ENCODE results near the gene RPS19.

The RPS19 gene

DNA sequence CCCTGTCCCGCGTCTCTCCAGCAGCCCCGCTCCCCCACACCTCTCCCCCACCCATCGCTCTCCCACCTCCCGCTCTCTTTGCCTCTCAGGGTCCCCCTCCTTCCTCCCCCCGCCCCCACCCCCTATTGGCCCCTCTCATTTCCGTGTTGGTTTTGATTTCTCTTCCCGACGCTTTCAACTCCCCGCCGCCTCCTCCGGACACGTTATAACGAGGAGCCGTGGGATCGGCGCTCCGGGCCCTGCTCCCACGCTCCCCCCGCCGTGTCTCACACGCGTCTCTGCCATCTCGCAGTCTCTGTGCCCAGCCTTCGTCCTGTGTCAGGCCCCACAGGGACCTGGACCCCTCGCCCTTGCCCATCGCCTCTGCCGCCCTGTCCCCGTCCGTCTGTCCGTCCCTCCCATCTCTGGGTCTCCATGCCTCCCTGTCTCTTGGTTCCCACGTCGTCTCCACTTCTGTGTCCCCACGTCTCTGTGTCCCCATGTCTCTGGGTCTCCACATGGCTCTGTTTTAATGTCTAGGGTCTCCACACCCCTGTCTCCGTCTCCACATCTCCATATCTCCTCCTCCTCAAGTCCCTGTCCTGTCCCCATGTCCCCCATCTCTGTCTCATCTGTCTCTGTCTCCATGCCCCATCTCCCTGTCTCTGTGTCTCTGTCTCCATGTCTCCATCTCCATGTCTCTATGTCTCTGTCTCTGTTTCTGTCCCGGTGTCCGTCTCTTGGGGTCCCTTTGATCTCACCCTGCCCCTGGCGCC is 55.1 kb downstream of the RPS19 start:
- Histone ChIP-seq H3K9me2 (replicated peaks; ENCODE audit: control insufficient read depth, low read length) (no peaks in the 10 kb centered on the region), H3K4me3 (ENCODE audit: low read length) (no peak overlapping the region), H3F3A (ENCODE audit: control insufficient read depth, insufficient read depth) (peaks cover 8% of the 10 kb centered on the region), H3K9me3 (ENCODE audit: control insufficient read depth, insufficient read depth, low read length) (no peaks in the 10 kb centered on the region), H3K4me1 (ENCODE audit: control insufficient read depth, low read length) (peaks cover 19% of the 10 kb centered on the region), H4K20me1 (ENCODE audit: control insufficient read depth, insufficient read depth, low read depth, low read length) (peaks cover 3% of the 10 kb centered on the region; the same call in 1 of the 2 replicates), H3K27ac (ENCODE audit: low read depth, low read length) (no peak overlapping the region), H3K36me3 (ENCODE audit: control insufficient read depth, low read length) (no peaks in the 10 kb centered on the region), H3K4me2 (ENCODE audit: low read length) (no peak overlapping the region; the same call in 1 of the 2 replicates), H3K79me2 (ENCODE audit: control insufficient read depth, low read length) (peaks cover 6% of the 10 kb centered on the region; the same call in 1 of the 2 replicates), H3K27me3 (ENCODE audit: control insufficient read depth, low read length) (peaks cover 24% of the 10 kb centered on the region)
- TF ChIP-seq EZH2phosphoT487 (IDR thresholded peaks at IDR 0.05; ENCODE audit: borderline replicate concordance, low read length), result no peak
- TF ChIP-seq, protein P1, sequence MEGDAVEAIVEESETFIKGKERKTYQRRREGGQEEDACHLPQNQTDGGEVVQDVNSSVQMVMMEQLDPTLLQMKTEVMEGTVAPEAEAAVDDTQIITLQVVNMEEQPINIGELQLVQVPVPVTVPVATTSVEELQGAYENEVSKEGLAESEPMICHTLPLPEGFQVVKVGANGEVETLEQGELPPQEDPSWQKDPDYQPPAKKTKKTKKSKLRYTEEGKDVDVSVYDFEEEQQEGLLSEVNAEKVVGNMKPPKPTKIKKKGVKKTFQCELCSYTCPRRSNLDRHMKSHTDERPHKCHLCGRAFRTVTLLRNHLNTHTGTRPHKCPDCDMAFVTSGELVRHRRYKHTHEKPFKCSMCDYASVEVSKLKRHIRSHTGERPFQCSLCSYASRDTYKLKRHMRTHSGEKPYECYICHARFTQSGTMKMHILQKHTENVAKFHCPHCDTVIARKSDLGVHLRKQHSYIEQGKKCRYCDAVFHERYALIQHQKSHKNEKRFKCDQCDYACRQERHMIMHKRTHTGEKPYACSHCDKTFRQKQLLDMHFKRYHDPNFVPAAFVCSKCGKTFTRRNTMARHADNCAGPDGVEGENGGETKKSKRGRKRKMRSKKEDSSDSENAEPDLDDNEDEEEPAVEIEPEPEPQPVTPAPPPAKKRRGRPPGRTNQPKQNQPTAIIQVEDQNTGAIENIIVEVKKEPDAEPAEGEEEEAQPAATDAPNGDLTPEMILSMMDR (IDR thresholded peaks at IDR 0.05; ENCODE audit: low read depth, low read length, poor library complexity, severe bottlenecking), result no peak

DNA sequence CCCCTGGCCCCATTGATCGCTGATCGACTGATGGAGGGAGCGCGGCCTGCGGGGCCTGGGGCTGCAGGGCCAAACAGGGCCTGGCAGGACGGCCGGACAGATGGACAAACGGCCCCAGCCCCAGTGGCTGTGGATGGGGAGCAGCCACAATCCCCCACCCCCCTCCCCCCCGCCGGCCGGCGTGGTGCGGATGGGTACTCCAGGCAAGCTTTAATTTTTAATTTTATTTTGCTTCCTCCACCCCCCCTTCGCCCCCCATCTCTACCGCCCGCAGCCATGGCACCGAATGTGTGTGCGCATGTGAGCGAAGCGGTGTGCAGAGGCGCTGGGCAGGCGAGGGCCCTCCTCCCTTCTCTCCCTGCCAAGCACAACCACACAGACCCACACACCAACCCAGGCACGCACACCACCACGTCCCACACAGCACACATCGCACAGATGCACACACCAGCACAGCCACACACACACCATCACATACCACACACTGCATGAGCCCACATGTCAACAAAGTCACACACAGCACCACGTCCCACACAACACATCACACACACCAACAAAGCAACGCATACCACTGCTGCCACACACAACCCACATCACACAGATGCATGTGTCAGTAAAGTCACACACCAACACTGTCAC is 55.8 kb downstream of the RPS19 start:
- Histone ChIP-seq H3K36me3 (ENCODE audit: control insufficient read depth, low read length) (no peaks in the 10 kb centered on the region; the same call in 1 of the 2 replicates), H3F3A (ENCODE audit: control insufficient read depth, insufficient read depth) (peaks cover 6% of the 10 kb centered on the region), H3K27me3 (ENCODE audit: control insufficient read depth, low read length) (peaks cover 24% of the 10 kb centered on the region), H3K4me1 (ENCODE audit: control insufficient read depth, low read length) (peaks cover 20% of the 10 kb centered on the region), H3K4me2 (ENCODE audit: low read length) (no peak overlapping the region), H3K4me3 (ENCODE audit: low read length) (no peak overlapping the region), H3K9me3 (ENCODE audit: control insufficient read depth, insufficient read depth, low read length) (no peaks in the 10 kb centered on the region), H3K27ac (ENCODE audit: low read depth, low read length) (no peak overlapping the region), H3K79me2 (ENCODE audit: control insufficient read depth, low read length) (peaks cover 8% of the 10 kb centered on the region; the same call in 1 of the 2 replicates), H3K9me2 (replicated peaks; ENCODE audit: control insufficient read depth, low read length) (no peaks in the 10 kb centered on the region), H4K20me1 (ENCODE audit: control insufficient read depth, insufficient read depth, low read depth, low read length) (peaks cover 3% of the 10 kb centered on the region; the same call in 1 of the 2 replicates)
- no peak for TF ChIP-seq EZH2phosphoT487 (IDR thresholded peaks at IDR 0.05; ENCODE audit: borderline replicate concordance, low read length)
- TF ChIP-seq, protein P1 (IDR thresholded peaks at IDR 0.05; ENCODE audit: low read depth, low read length, poor library complexity, severe bottlenecking), result no peak

DNA sequence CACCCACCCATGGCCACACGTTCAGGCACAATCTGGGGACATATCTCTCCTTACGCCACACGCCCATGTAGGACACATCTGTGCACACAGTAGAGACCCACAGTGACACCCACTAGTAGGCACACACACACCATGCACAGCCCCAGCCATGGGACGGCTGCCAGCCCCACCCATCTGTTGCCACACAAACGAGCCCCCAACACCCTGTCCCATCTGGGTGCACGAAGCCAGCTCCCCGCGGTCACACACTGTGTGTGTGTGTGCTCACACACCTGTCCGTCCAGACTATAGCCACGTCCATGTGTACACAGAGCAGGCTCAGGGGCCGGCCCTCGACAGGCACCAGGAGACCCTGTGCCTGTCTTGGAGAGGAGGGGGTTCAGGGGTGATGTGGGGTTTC is 57.6 kb downstream of the RPS19 start:
- Histone ChIP-seq H3K27me3 (ENCODE audit: control insufficient read depth, low read length) (peaks cover 21% of the 10 kb centered on the region), H3K9me3 (ENCODE audit: control insufficient read depth, insufficient read depth, low read length) (no peaks in the 10 kb centered on the region), H3K4me2 (ENCODE audit: low read length) (no peak overlapping the region), H3K79me2 (ENCODE audit: control insufficient read depth, low read length) (peaks cover 8% of the 10 kb centered on the region; the same call in 1 of the 2 replicates), H3K4me1 (ENCODE audit: control insufficient read depth, low read length) (peaks cover 26% of the 10 kb centered on the region), H3K27ac (ENCODE audit: low read depth, low read length) (no peak overlapping the region), H3K36me3 (ENCODE audit: control insufficient read depth, low read length) (no peaks in the 10 kb centered on the region; the same call in 1 of the 2 replicates), H3K9me2 (replicated peaks; ENCODE audit: control insufficient read depth, low read length) (no peaks in the 10 kb centered on the region), H4K20me1 (ENCODE audit: control insufficient read depth, insufficient read depth, low read depth, low read length) (peaks cover 3% of the 10 kb centered on the region; the same call in 1 of the 2 replicates), H3F3A (ENCODE audit: control insufficient read depth, insufficient read depth) (no peaks in the 10 kb centered on the region), H3K4me3 (ENCODE audit: low read length) (no peak overlapping the region)
- TF ChIP-seq, protein P1 (IDR thresholded peaks at IDR 0.05; ENCODE audit: low read depth, low read length, poor library complexity, severe bottlenecking), result no peak
- no peak for TF ChIP-seq EZH2phosphoT487 (IDR thresholded peaks at IDR 0.05; ENCODE audit: borderline replicate concordance, low read length)

All from DOHH2 (cell line).